OCI-LY1 (cell line): ENCODE results near the gene CKAP5.

Experiments
- H2AFZ ChIP-seq: fragments of 200-600 bp; sonication (generic), shearing (Covaris generic); 2 replicates; pipeline ENCODE4 v1.6.0; 2014; ENCODE audit warnings: antibody characterized with exemption, mild to moderate bottlenecking, low read length
- H3F3A ChIP-seq: fragments of 200-600 bp; sonication (generic), shearing (Covaris generic); 2 replicates; pipeline ENCODE4 v1.6.0; 2014; ENCODE audit warnings: mild to moderate bottlenecking, antibody characterized with exemption, low read length, moderate library complexity; ENCODE audit not compliant: insufficient read depth
- H3K27ac ChIP-seq: fragments of 200-600 bp; sonication (generic); 2 replicates; pipeline ENCODE4 v1.5.1; 2014; ENCODE audit warnings: low read length, mixed run types, mild to moderate bottlenecking, low read depth; ENCODE audit not compliant: poor library complexity, severe bottlenecking
- H3K27me3 ChIP-seq: fragments of 200-600 bp; sonication (generic); 2 replicates; pipeline ENCODE4 v1.6.0; 2014; ENCODE audit warnings: antibody characterized with exemption, mild to moderate bottlenecking, low read length, moderate library complexity; ENCODE audit not compliant: insufficient read depth
- H3K36me3 ChIP-seq: fragments of 200-600 bp; sonication (generic); 2 replicates; pipeline ENCODE4 v1.6.1; 2014; ENCODE audit warnings: mild to moderate bottlenecking, antibody characterized with exemption, low read length, moderate library complexity, mixed read lengths; ENCODE audit not compliant: insufficient read depth
- H3K4me1 ChIP-seq: fragments of 200-600 bp; sonication (generic); 2 replicates; pipeline ENCODE4 v1.5.1; 2014; ENCODE audit warnings: mild to moderate bottlenecking, low read length, moderate library complexity; ENCODE audit not compliant: insufficient read depth, severe bottlenecking
- H3K4me2 ChIP-seq: fragments of 200-600 bp; sonication (generic), shearing (Covaris generic); 2 replicates; pipeline ENCODE4 v1.6.1; 2014; ENCODE audit warnings: low read length
- H3K4me3 ChIP-seq: fragments of 200-600 bp; sonication (generic); 2 replicates; pipeline ENCODE4 v1.5.1; 2014; ENCODE audit warnings: low read length, low read depth, mild to moderate bottlenecking, mixed read lengths; ENCODE audit not compliant: poor library complexity, severe bottlenecking
- H3K79me2 ChIP-seq: fragments of 200-600 bp; shearing (Covaris generic); 2 replicates; pipeline ENCODE4 v1.6.1; 2016; ENCODE audit warnings: mixed run types, low read length, mixed read lengths; ENCODE audit not compliant: insufficient read depth
- H3K9ac ChIP-seq: fragments of 200-600 bp; sonication (generic), shearing (Covaris generic); 2 replicates; pipeline ENCODE4 v1.6.1; 2014; ENCODE audit warnings: mild to moderate bottlenecking, low read length, mixed read lengths
- H3K9me2 ChIP-seq: fragments of 200-600 bp; sonication (generic), shearing (Covaris generic); 2 replicates; pipeline ENCODE4 v1.6.1; 2014; ENCODE audit warnings: low read depth, mild to moderate bottlenecking, low read length, mixed read lengths
- H3K9me3 ChIP-seq: fragments of 200-600 bp; shearing (Covaris generic); 2 replicates; pipeline ENCODE4 v1.6.1; 2014; ENCODE audit warnings: low read length, mixed read lengths
- H4K20me1 ChIP-seq: fragments of 200-600 bp; sonication (generic), shearing (Covaris generic); 2 replicates; pipeline ENCODE4 v1.6.0; 2016; ENCODE audit warnings: mild to moderate bottlenecking, low read length; ENCODE audit not compliant: insufficient read depth
- EZH2 ChIP-seq: fragments of 200-600 bp; sonication (generic), shearing (Covaris generic); IDR thresholded peaks from 2 replicates; pipeline ENCODE4 v1.8.0; 2017; ENCODE audit warnings: borderline replicate concordance, mixed run types, mild to moderate bottlenecking, antibody characterized with exemption, low read length, moderate library complexity, mixed read lengths
- TF ChIP-seq, protein P1 (sequence below): fragments of 200-600 bp; sonication (generic), shearing (Covaris generic); IDR thresholded peaks from 2 replicates; pipeline ENCODE4 v1.5.1; 2017; ENCODE audit warnings: mild to moderate bottlenecking, antibody characterized with exemption, low read length, moderate library complexity, mixed read lengths

The CKAP5 gene

DNA sequence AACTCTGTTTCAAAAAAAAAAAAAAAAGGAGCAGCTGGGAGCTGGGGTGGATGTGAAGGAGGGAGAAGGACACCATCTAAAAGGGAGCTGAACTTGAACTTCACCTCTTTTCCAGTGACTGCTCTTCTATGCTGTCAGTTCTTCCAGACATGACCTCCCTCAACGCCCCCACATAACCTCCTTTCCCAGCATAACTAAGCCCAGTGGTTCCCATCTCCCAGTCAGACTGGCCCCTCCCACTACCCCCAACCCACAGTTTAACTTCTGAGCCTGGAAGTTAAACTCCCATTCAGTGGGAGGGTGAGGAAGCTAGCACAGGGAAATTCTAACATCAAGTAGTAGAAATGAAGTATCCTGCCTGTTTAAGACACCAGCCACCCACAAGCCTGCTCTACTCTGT lies 147.5 kb downstream of the CKAP5 start:
- Histone ChIP-seq H3K4me3 (no peak overlapping the region), H3K27ac (no peak overlapping the region), H3K9ac (peak overlapping the region; percentile 10; the same call in 1 of the 2 replicates), H3F3A (no peaks in the 10 kb centered on the region), H3K9me2 (no peaks in the 10 kb centered on the region), H3K27me3 (no peaks in the 10 kb centered on the region), H3K79me2 (peaks cover 10% of the 10 kb centered on the region), H3K4me1 (peaks cover 24% of the 10 kb centered on the region), H3K36me3 (peaks cover 42% of the 10 kb centered on the region), H3K4me2 (no peak overlapping the region; the same call in 1 of the 2 replicates), H3K9me3 (no peaks in the 10 kb centered on the region), H4K20me1 (no peaks in the 10 kb centered on the region), H2AFZ (no peak overlapping the region)
- TF ChIP-seq, protein P1, sequence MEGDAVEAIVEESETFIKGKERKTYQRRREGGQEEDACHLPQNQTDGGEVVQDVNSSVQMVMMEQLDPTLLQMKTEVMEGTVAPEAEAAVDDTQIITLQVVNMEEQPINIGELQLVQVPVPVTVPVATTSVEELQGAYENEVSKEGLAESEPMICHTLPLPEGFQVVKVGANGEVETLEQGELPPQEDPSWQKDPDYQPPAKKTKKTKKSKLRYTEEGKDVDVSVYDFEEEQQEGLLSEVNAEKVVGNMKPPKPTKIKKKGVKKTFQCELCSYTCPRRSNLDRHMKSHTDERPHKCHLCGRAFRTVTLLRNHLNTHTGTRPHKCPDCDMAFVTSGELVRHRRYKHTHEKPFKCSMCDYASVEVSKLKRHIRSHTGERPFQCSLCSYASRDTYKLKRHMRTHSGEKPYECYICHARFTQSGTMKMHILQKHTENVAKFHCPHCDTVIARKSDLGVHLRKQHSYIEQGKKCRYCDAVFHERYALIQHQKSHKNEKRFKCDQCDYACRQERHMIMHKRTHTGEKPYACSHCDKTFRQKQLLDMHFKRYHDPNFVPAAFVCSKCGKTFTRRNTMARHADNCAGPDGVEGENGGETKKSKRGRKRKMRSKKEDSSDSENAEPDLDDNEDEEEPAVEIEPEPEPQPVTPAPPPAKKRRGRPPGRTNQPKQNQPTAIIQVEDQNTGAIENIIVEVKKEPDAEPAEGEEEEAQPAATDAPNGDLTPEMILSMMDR = no peak
- TF ChIP-seq EZH2 = no peak

DNA sequence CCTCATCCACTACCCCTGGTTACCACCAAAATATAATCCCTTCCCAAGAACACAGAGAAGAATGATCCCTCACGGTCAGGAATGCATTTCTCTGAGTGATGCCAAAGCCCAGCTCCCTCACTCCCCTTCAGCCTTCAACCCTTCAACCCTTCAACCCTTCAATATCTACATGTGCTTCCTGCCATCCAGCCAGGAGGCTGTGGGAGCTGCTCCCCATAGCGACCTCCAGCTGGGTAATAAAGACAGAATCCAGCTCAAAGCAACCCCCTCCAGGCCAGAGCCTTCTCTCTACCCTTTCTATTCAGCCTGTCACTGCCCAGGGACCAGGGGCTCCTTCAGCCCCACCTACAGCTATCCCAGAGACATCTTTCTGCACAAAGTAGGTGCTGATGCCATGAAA lies 148.4 kb downstream of the CKAP5 start:
- Histone ChIP-seq H3K27ac (no peak overlapping the region), H3K9ac (no peak overlapping the region), H3K36me3 (peaks cover 35% of the 10 kb centered on the region), H3K27me3 (no peaks in the 10 kb centered on the region), H3K9me2 (no peaks in the 10 kb centered on the region), H2AFZ (no peak overlapping the region), H4K20me1 (no peaks in the 10 kb centered on the region), H3K4me3 (no peak overlapping the region), H3K9me3 (no peaks in the 10 kb centered on the region), H3F3A (no peaks in the 10 kb centered on the region), H3K79me2 (peaks cover 10% of the 10 kb centered on the region), H3K4me1 (peaks cover 24% of the 10 kb centered on the region), H3K4me2 (no peak overlapping the region)
- TF ChIP-seq, protein P1 = no peak
- no peak for TF ChIP-seq EZH2

DNA sequence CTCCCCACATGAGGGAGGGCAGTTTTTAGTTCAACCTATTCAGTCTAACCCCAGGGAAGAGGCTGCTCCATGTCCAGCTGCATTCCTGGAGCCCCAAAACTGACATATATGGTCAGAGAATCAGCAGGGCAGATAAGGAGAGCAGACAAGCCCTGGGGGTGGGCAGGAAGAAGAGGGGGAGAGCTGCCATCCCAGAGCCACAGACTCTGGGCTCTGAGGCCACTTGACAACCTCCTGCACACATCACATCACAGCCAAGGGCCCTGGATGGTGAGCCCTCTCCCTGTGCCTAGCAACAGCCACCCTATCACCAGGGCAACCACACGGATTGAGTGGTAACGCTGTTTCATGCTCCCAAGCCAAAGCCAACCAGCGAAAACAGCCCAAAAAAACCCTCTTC lies 148.8 kb downstream of the CKAP5 start:
- Histone ChIP-seq H2AFZ (no peak overlapping the region), H3K4me3 (no peak overlapping the region), H3K27me3 (no peaks in the 10 kb centered on the region), H3K4me1 (peaks cover 22% of the 10 kb centered on the region), H3K36me3 (peaks cover 33% of the 10 kb centered on the region), H3K9me2 (no peaks in the 10 kb centered on the region), H3K9me3 (no peaks in the 10 kb centered on the region), H3F3A (no peaks in the 10 kb centered on the region), H4K20me1 (no peaks in the 10 kb centered on the region), H3K79me2 (peaks cover 10% of the 10 kb centered on the region), H3K27ac (no peak overlapping the region), H3K9ac (no peak overlapping the region), H3K4me2 (no peak overlapping the region)
- TF ChIP-seq EZH2 = no peak
- TF ChIP-seq, protein P1 = no peak
